GM18508 (cell line): ENCODE data around the gene PTX4.

Experiments used
- ATAC-seq: cut with Tn5 transposase; IDR thresholded peaks from one replicate; pipeline ENCODE4 v1.9.1; 2021; ENCODE audit warnings: moderate number of reproducible peaks; ENCODE audit not compliant: insufficient read depth, unreplicated experiment

The PTX4 gene, protein sequence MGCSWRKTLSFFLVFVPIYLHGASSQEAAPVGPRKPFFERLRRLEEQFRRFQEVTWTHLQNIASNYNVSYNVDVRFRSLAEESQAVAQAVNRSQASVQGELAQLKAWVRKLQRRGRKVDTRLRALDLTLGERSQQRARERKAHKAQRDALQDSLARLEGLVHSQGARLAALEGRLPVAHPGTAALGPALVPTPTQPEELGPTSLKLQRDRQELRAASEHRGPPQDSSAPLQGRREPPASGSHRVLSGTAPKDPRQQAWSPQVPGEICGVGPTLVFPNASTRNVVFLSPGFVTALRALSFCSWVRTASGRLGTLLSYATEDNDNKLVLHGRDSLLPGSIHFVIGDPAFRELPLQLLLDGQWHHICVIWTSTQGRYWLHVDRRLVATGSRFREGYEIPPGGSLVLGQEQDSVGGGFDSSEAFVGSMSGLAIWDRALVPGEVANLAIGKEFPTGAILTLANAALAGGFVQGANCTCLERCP

DNA sequence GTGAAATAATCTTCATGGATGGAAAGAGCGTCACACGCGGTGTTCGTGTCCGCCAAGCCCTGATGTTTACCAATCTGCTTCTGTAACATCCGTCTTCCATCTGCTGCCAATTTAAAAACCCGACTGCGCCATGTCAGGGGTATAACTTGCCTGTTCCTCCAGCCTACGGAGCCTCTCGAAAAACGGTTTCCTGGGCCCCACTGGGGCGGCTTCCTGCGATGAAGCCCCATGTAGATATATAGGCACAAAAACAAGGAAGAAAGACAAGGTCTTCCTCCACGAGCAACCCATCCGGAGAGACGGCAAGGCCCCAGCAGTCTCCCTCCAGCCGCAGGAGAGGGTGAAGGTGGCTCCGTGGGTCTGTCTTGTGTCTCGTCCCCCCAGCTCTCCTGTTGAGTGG is at the start of gene PTX4:
Gene PTX4 (minus strand): TSS at position 326 of the 400 bp plus-strand sequence. CDS start 35 bp downstream, at position 291.
- no peak for ATAC-seq

DNA sequence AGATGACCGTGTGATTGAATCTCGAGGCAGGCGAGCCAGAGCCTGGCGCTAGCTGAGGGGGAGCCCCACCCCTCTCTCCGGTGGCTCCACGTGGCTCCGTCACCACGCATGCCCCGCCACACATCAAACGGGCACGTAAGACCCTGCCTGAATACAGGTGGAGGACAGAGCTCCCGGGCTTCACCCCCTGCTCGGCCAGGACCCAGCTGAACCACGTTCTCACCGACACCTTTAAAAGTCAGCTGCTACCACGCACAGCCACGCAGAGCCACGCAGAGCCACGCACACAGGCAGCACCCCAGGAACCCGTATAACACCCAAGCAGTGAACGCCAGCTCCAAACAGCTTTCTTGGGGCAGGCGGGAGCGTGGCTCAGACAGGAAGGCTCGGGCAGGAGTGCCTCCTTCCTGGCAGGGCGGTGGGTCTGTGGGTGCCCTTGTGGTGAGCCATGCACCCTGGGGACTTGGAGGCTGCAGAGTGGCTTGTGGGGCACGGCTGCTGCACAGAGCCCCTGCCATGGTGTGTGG is 49.1 kb upstream of the PTX4 start:
- no peak for ATAC-seq

DNA sequence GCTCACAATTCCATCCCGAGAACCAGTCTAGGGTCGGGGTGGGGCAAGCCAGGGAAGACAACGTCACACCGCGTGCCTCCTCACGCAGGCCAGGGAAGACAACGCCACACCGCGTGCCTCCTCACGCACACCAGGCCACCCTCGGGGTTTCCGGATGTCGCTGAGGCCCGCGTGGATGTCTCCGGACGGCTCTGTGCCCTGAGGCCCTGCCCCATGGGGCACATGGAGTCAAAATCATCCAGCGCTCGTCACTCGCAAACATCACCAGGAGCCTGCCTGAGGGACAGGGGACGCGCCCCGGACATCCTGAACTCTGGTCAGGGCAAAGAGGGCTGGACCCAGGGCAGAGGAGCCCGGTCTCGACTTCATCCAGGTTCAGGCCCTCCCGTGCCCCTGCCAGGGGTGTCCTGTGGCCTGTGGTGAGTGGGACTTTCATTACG is 48.4 kb upstream of the PTX4 start:
- no peak for ATAC-seq

DNA sequence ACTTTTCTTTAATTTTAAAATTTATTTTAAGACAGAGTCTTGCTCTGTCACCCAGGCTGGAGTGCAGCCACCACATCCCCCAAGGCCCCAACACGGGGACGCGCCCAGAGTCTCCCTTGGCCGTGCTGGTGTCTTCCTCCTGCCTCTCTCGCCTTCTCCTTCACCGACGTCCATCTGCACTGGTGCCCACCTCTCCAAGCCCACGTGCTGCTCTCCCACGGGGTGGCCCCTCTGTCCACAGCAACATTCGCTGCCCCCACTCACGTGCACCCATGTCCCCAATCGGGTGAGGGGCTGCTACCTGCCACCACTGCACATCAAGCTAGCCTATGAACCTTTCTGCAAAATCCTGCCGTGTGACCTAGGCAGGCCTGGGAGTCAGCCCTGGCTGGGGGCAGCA is 47.9 kb upstream of the PTX4 start:
- ATAC-seq, result no peak

DNA sequence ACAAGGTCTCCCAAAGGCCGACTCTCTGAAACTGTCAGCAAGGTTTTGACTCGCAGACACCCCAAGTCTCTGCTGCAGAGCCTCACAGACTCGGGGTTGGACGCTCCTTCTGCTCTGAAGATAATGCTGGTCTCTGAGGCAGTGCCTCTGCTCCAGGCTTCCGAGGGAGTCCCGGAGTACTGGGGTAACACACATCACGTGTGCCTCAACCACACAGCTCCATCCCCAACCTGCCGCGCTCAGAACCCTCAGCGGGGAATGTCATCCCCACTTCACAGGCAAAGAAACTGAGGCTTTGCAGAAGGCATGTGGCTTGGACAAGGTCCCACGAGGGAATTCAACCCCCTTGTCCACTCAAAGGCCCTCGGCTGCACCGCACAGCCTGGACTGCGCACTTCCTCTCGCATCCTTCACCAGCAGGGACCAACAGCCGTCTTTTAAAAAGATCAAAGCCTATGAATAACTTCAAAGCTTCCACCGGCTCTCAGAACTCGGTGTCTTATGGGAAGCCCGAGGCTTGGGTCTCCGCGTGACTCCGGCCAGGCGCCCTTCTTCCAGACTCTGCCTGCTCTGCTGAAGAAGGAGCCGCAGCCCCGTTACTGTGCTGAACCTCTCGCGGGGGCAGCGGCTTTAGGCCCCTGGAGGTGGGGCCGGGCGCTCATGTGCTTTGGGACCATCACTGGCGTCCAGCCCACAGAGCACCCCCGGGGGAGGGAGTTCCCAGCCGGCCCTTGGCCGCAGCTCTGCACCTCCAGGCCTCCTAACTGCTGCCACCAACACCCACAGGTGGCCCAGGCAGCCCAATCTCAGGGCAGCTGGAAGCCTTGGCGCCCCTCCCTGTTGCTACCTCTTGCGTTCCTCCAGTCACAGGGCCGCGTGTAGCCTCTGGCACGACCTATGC is 46.9 kb upstream of the PTX4 start:
- no peak for ATAC-seq

DNA sequence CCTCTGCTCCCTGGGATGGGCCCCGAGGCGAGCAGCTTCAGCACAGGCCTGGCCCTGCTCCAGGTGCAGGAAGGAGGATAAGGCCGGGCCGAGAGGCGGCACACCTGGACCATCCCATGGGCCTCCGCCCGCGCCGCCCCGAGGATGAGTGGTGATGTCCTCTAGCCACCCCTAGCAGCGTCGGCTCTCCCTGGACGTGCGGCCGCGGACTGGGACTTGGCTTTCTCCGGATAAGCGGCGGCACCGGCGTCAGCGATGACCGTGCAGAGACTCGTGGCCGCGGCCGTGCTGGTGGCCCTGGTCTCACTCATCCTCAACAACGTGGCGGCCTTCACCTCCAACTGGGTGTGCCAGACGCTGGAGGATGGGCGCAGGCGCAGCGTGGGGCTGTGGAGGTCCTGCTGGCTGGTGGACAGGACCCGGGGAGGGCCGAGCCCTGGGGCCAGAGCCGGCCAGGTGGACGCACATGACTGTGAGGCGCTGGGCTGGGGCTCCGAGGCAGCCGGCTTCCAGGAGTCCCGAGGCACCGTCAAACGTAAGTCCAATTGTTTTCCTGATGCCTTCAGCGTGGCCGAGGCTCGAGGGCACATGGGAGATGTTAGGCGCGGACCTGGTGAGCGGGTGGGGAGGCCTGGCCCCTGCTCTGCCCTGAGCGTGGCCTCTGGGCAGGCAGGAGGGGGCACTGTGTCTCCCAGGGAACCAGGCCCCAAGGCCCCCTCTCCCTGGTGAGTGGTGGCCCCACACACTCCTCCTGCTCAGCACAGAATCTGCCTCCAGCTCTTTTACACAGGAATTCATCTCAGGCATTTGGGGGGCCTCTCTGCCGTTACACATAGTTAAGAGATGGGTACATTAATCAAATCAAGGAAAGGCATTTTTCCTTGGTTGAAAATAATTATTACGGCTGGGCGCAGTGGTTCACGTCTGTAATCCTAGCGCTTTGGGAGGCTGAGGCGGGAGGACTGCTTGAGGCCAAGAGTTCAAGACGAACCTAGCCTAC is 45.6 kb upstream of the PTX4 start:
- no peak for ATAC-seq

DNA sequence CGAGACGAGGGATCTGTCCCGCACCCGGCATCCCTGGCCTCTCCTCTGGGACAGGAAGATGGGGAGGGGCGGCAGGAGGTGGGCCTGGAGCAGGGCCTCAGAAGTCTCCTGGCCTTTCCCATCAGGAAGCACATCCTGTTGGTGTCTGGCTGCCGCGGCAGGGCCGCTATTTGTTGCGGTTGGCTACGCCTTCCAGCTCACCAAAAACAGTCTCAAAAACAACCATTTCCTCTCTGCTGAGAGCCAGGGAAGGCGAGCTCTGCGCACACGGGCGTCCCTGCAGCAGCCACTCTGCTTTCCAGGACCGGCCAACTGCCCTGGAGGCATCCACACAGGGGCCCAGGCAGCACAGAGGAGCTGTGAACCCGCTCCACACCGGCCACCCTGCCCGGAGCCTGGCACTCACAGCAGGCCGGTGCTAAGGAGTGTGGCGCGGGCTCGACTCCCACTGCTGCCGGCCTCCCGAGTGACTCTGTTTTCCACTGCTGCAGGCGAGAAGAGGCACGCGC is 44.8 kb upstream of the PTX4 start, which contains the start of gene TMEM204:
Gene TMEM204 (plus strand): TSS at position 224 of the 509 bp plus-strand sequence. CDS start 610 bp downstream, outside the sequence.
- ATAC-seq, result no peak

DNA sequence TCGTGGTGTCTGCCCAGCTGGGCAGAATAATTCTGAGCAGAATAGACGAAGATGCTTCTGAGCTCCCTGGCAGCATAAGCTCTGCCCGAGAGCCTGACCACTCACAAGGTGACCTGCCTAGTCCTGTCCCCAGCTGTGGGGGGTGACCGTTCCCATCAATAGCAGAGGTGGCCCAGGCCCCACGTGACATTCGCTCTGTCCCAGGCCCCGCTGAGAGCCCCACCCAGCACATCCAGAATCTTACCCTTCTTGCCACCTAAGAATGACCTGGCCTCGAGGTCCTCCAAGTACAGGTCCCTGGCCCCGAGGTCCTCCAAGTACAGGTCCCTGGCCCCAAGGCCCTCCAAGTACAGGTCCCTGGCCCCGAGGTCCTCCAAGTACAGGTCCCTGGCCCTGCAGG is 44.0 kb upstream of the PTX4 start:
- no peak for ATAC-seq

DNA sequence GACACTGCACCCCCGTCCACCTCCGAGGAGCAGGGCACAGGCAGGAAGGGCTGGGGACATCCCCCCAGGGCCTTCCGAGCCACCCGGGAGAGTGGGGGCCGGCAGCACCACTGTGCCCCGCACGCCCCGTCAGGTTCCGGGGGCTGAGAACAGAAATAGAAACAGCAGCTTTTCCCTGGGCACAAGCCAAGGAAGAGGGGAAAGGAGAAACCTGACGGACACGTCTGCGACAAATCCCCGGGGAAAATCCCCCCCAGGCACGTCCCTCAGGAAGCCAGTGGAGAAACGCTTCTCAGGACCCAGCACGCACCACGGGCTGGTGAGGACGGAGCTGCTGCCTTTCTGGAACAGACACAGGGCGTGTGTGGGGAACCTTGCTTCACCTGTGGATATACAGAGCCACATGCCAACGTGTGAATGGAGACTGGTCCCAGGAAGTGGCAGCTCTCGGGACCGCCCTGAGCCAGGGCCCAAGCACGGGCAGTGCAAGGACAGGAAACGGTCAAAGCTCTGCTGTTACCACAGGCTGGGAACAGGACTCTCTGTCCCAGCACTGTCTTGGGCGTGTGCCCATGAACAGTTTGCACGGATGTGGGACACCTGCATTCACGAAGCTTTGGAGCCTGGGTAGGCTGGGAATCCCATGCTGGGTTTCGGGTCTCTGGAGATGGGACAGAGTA is 43.5 kb upstream of the PTX4 start:
- ATAC-seq, result no peak

DNA sequence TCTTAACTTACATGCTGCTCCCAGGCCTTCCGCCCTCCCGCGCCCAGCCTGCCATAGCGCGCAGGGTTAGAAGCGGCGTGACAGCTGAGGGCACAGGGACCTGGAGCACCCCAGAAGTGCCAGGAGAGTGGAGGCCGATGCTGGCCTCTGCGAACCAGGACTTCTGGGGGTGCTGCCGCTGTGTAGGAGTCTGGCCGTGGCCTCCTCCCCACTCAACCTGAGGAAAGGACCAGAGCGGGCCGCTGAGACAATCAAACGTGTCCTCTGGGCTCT is 42.8 kb upstream of the PTX4 start:
- ATAC-seq, result no peak

DNA sequence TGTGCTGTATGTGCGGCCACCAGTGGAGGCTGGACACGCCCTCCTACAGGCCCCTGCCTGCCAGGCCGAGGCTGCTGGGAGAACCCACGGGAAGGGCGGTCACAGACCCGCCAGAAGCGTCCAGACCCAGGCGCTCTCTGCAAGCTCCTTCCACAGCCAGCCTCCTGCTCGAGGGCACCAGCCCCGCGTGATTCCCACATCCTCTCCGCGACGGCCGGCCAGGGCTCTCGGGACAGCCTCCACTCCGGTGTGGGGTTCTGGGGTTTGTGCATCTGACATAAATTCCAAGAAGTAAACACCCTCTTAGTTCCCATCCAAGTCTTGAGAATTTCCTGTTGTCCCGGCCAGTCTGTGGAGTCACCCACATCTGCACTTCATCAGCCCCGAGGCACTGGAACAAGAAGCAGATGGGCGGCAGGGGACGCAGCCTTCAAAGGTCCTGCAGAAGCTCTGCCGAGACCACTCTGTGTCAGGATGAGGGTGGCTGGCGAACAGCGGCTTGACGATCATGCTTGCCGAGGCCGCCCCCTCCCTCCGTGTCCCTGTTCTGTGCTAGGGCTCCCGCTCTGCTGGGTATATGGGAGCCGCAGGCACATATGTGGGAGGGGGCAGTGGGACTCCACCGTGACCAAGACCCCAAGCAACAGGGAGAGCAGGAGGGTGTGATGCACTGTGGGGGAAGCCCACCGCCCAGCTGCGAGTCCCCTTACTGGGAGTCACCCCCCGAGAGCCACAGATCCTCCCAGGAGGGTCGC is 42.3 kb upstream of the PTX4 start:
- no peak for ATAC-seq

DNA sequence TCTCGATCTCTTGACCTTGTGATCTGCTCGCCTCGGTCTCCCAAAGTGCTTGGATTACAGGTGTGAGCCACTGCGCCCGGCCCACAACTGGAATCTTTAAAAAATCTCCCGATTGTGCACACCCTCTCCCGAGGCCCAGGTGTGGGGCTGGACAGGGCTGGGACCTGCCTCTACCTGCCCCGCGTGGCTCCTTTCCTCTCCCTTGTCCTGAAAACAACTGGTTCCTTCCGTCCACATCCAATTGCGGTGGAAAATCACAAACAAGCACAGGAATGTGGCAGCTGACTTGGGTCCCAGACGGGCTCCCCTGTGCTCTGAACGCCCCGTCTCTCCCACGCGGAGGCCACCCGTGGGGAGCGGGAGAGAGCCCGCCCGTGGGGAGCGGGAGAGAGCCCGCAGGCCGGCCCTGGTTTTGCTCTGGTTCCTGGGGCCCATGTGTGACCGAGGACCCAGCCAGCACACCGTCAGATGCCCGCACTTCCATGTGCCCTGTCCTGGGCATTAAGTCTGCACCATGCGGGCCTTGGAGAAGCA is 41.7 kb upstream of the PTX4 start:
- ATAC-seq, result no peak

DNA sequence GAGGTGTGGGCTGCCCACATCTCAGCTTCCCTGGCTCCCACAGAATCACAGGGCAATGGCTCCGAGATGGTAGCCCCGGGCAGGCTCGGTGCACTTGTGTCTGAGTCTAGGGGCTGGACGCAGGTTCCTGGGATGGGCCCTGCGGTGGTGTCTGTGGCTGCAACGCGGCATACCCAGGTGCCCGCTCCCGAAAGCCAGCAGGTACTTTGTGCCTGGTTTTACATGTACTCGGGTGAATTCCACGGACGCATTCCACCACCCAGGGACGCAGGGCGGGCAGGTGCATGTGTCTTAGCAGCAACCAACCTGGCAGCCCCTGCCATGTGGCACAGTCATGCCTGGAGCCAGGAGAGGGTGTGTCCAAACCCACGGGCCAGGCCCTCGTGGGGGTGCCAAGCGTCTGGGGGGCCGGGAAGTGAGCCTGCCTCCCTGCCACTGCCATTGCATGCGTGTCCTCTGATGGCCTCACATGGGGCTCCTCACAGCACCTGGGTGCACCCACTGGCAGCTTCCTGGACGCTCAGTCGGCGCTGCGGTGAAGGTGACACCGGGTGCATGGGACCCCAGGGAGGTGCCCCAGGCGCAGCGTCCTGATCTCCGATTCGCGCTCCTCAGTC is 40.3 kb upstream of the PTX4 start:
- ATAC-seq, result no peak

DNA sequence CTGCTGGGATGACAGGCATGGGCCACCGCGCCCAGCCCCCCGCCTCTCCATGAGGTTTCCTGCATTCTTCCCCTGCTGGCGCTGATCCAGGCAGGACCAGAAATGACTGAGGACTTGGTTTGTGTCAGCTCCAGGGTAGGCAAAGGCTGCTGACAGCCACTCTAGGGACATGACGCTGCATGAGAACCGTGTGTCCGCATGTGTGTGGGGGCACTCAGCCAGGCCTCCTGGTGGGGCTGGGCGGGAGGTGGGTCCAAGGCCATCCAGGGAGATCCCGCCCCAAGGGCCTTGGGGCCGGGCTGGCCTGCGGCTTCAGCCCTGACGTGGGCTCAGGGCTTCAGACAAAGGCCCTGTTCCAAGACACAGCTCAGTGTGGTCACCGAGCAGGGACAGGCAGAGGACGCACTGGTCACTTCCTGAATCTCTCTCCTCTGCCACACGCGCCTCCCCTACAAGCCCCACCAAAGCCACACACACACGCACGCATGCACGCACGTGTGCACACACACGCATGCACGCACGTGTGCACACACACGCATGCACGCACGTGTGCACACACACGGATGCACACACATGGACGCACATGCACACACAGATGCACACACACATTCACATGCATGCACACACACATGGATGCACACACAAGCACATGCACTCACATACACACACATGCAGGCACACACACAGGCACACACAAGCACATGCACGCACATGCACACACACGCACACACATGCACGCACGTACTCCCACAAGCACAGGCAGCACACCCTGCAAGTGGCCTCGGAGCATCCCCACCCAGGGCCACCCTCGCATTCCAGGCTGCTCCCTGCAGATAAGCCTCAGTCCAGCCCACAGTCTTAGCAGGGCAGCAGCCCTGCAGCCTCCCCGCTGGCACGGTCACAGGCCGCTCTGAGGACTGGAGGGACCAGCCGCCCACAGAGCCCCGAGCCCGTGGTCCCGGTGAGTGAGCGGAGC is 39.4 kb upstream of the PTX4 start:
- ATAC-seq, result no peak

DNA sequence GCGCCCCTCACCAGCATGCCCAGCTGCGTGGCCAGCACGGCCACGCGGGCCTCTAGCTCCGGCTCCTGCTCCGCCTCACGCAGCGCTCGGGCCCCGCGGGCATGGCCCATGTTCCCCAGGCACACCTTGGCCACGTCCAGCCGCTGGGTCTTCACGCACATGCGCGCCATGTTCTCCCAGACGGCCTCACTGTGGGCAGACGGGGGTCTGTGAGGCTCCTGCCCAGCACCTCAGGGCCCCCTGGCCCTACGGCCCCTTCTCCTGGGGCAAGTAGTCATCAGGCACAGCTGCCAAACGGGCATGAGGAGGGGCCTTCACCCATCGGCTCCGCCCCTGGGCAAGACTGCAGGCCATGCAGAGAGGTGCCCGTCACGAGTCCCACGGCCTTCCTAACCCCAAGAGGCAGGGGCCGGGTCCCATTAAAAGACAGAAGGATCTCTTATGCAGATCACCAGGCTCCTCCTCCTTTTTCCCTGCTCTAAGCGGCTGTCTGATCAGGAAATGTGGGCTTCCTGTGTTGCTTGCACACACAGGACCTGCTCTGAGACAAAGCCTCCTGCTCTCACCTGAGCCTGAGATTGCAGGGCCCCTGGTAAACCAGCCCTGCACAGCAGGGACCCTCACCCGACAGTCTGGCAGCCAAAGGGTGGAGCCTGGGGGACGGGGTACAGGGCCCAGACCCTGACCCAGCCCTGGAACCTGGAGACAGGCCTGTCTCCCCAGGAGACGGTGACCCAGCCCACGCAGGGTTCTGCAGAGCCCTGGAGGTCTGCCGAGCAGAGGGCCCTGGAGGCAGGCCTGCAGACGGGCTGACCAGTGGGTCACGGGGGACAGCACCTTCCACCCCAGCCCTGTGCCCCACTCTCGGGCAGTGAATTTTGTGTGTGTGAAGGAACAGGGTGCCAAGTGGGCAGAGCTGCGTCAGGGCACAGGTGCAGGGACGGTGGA is 38.1 kb upstream of the PTX4 start:
- no peak for ATAC-seq
